Kidney (tissue), 14 donors: ENCODE results near the gene DKKL1. TPM values are rescaled to one million over a fixed set of nuclear protein-coding genes. Genes with fewer than 3 reads are reported as not detected.

Source experiments
- DNase-seq, 5 donors: peaks; one replicate each; pipeline ENCODE4 v3.0.0-alpha.2; 2013 to 2020
- FAIRE-seq: peaks from 2 replicates; lab custom pipeline; 2012; peaks lifted over from hg19 to GRCh38; lab: Jason Lieb, UNC
- H3K27ac ChIP-seq, 2 donors: one replicate each; pipeline ENCODE4 v1.7.0; 2013; ENCODE audit warnings: low read depth in 2 of 2, low read length in 2 of 2, inconsistent platforms in 1 of 2
- H3K27me3 ChIP-seq: one replicate; pipeline ENCODE4 v1.7.1; 2013; ENCODE audit warnings: low read length, inconsistent platforms; ENCODE audit not compliant: control insufficient read depth, insufficient read depth
- H3K36me3 ChIP-seq, 3 donors: one replicate each; pipeline versions ENCODE4 v1.7.0 to v1.7.1; 2013; ENCODE audit warnings: low read length in 3 of 3, control low read depth in 1 of 3, inconsistent platforms in 1 of 3; ENCODE audit not compliant: insufficient read depth in 3 of 3, control insufficient read depth in 2 of 3
- H3K4me1 ChIP-seq, 3 donors: one replicate each; pipeline versions ENCODE4 v1.7.0 to v1.7.1; 2013; ENCODE audit warnings: low read length in 3 of 3, inconsistent platforms in 1 of 3, low read depth in 1 of 3; ENCODE audit not compliant: control insufficient read depth in 2 of 3, insufficient read depth in 2 of 3
- H3K4me3 ChIP-seq, 3 donors: one replicate each; pipeline versions ENCODE4 v1.7.0 to v1.8.1; 2013; ENCODE audit warnings: low read length in 3 of 3, control low read depth in 1 of 3, inconsistent platforms in 1 of 3
- H3K9ac ChIP-seq, 3 donors: one replicate each; pipeline versions ENCODE4 v1.7.0 to v1.7.1; 2013; ENCODE audit warnings: low read length in 3 of 3, control low read depth in 1 of 3, inconsistent platforms in 1 of 3
- H3K9me3 ChIP-seq, 3 donors: one replicate each; pipeline versions ENCODE4 v1.7.0 to v1.7.1; 2013; ENCODE audit warnings: low read length in 3 of 3, control low read depth in 1 of 3, inconsistent platforms in 1 of 3; ENCODE audit not compliant: control insufficient read depth in 2 of 3, insufficient read depth in 1 of 3
- CTCF ChIP-seq: IDR thresholded peaks from 3 replicates; pipeline ENCODE4 v1.5.1; 2012; ENCODE audit warnings: mild to moderate bottlenecking, moderate library complexity, borderline replicate concordance; ENCODE audit not compliant: insufficient read depth; ENCODE audit errors: extremely low read depth
- intact Hi-C: fragments of 100-400 bp; cut with DNase I; formaldehyde crosslinking; loops from one replicate; pipeline ENCODE4 v1.11.1; 2022
- polyA plus RNA-seq: library from polyadenylated mRNA; stranded (reverse); fragments of 350-450 nt; fragmentation: Illumina TruSeq; extraction: RNeasy Lipid Tissue Mini Kit (QIAGEN cat#74804); gene quantifications from one replicate; pipeline ENCODE4 v1.2.3, GENCODE V29; 2014; ENCODE audit warnings: low read depth, low replicate concordance; ENCODE audit not compliant: insufficient read depth
- total RNA-seq: library from RNA; stranded (reverse); fragmentation: NEBNext Ultra II Directional; extraction: Animal tissue kit (Norgen Biotek cat#: 25700); gene quantifications from one replicate; pipeline ENCODE4 v1.2.1, GENCODE V29; 2021
- donor health status: control.
- donor health status: control.
- donor health status: control.
- donor health status: control.
- donor health status: control.
- donor health status: DM: yes; HTN: yes; CAD: no.
- donor health status: Normal renal cell carcinoma (clear cell type).

DKKL1 gene
- total and polyA plus RNA-seq, 2 donors from 2014 or later = 0.57 to 0.95 TPM

DNA sequence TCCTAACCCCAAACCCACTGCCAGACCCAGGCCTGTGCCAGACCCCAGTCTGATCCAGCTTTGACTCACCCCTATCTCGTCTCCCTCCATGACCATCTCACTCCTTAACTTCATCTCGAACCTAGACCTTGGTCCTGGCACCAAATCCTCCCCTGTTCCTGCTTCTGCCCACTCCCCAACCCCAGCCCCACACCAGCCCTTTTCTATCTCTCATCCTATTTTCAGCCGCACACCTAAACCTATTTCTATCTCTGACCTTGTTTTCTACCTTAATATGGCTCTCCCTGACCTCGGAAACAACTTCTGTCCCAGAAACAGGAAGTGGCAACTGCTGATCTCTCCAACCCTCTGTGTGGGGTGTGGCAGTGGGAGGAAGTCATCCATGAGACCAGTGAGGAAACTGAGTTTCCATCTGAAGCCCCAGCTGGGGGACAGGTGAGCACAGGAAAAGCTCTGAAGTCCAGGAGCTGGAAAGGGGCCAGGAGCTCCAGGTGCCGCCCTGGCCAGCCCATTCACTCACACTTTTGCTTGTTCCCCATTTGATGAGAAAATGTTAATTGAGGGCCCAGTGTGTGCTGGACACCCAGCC is 45.9 kb downstream of the DKKL1 start:
- no peak overlapping the region for H3K27ac ChIP-seq
- DNase-seq (no peak), FAIRE-seq (no peak)
- intact Hi-C loops = no loop called here
- H3K9me3 ChIP-seq = no peaks in the 10 kb centered on the region
- H3K36me3 ChIP-seq = no peaks in the 10 kb centered on the region
- H3K4me3 ChIP-seq = no peak overlapping the region
- H3K9ac ChIP-seq = no peak overlapping the region
- H3K27me3 ChIP-seq = no peaks in the 10 kb centered on the region
- H3K4me1 ChIP-seq = no peaks in the 10 kb centered on the region
- TF ChIP-seq CTCF = no peak

DNA sequence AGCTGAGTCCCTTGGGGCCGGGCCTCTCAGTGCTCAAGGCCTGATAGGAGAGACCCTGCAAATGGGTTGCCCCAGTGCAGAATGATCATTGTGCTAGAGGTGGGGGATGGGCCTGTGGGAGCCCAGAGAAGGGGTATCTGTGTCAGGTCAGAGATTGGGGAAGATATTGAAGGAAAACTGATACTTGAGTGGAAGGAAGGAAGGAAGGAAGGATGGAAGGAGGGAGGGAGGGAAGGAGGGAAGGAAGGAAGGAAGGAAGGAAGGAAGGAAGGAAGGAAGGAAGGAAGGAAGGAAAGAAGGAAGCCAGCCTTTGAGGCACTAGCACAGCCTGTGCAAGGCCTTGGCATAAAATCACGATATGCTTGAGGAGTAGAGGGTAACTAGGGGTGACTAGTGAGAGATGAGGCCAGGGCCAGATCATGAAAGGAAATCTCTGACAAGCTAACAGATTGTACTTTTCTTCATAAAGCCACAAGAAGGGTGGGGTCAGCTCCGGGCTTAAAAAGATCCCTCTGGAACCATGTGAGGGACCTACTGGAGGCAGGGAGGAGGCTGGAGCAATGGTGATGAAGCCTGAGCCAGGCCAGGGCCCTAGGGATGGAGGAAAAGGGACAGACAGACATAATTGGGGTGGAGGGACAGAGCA is 48.1 kb downstream of the DKKL1 start:
- no peak for TF ChIP-seq CTCF
- intact Hi-C loops = no loop called here
- Histone ChIP-seq H3K4me1 (no peaks in the 10 kb centered on the region), H3K27me3 (no peaks in the 10 kb centered on the region), H3K9ac (no peak overlapping the region), H3K4me3 (no peak overlapping the region), H3K9me3 (no peaks in the 10 kb centered on the region), H3K36me3 (no peaks in the 10 kb centered on the region), H3K27ac (no peak overlapping the region)
- DNase-seq (peak in 1 of 5 donors; percentile 51), FAIRE-seq (no peak)

GRCh38 chr19:49413348-49413747 is 49.7 kb downstream of the DKKL1 start:
- intact Hi-C loops = no loop called here
- no peaks in the 10 kb centered on the region for H3K36me3 ChIP-seq
- peak in 4 of 5 donors; percentile 79 to 96 (median 85) for DNase-seq

More at GRCh38 chr19:49413348-49413747, 49.7 kb downstream of the DKKL1 start:
- no peak for FAIRE-seq
- no peak overlapping the region for H3K9ac ChIP-seq
- no peak overlapping the region for H3K4me3 ChIP-seq
- no peak for TF ChIP-seq CTCF
- H3K4me1 ChIP-seq = no peaks in the 10 kb centered on the region
- H3K27me3 ChIP-seq = no peaks in the 10 kb centered on the region
- H3K9me3 ChIP-seq = no peaks in the 10 kb centered on the region
- no peak overlapping the region for H3K27ac ChIP-seq
